K562 (cell line): Measurements from ENCODE around the gene UNKL. TPM values are rescaled to one million over a fixed set of nuclear protein-coding genes. Genes with fewer than 3 reads are reported as not detected.

Experiments used
- ATF7 ChIP-seq: fragments of 450-650 bp; IDR thresholded peaks from 2 replicates; pipeline ENCODE4 v1.7.1; 2014; ENCODE audit warnings: mild to moderate bottlenecking, moderate library complexity
- CEBPB ChIP-seq: fragments of 450-650 bp; IDR thresholded peaks from 2 replicates; pipeline ENCODE4 v1.6.1; 2016; ENCODE audit warnings: missing genetic modification characterization, missing compliant biosample characterization
- CXXC5 ChIP-seq: fragments of 250-450 bp; sonication (Bioruptor Pico); IDR thresholded peaks from 2 replicates; pipeline ENCODE4 v1.8.0; 2022; ENCODE audit warnings: inconsistent platforms, mild to moderate bottlenecking, moderate library complexity
- DPF2 ChIP-seq: fragments of 450-650 bp; IDR thresholded peaks from 2 replicates; pipeline ENCODE4 v1.6.1; 2016
- ESRRB ChIP-seq: fragments of 250-450 bp; sonication (Bioruptor Pico); IDR thresholded peaks from 2 replicates; pipeline ENCODE4 v1.5.0; 2020; ENCODE audit warnings: mild to moderate bottlenecking, moderate library complexity, borderline replicate concordance
- HDAC6 ChIP-seq: IDR thresholded peaks from 2 replicates; pipeline ENCODE4 v1.6.1; 2012; ENCODE audit warnings: low read depth, mild to moderate bottlenecking, control low read depth, inconsistent platforms, low read length, moderate library complexity
- HEY1 ChIP-seq: fragments of 250-450 bp; sonication (Bioruptor Pico); IDR thresholded peaks from 2 replicates; pipeline ENCODE4 v1.5.0; 2020; ENCODE audit warnings: mild to moderate bottlenecking, moderate library complexity, borderline replicate concordance
- NUFIP1 ChIP-seq: fragments of 450-650 bp; IDR thresholded peaks from 2 replicates; pipeline ENCODE4 v1.6.1; 2018; ENCODE audit not compliant: partially characterized antibody
- POLR2AphosphoS5 ChIP-seq: IDR thresholded peaks from 2 replicates; pipeline ENCODE4 v1.6.1; 2011; ENCODE audit warnings: mild to moderate bottlenecking, low read depth, low read length, moderate library complexity; ENCODE audit not compliant: control insufficient read depth, insufficient read depth
- POLR2B ChIP-seq: fragments of 450-650 bp; IDR thresholded peaks from 2 replicates; pipeline ENCODE4 v1.6.1; 2018; ENCODE audit warnings: low read depth; ENCODE audit not compliant: partially characterized antibody
- POU5F1 ChIP-seq: fragments of 150-350 bp; IDR thresholded peaks from 2 replicates; pipeline ENCODE4 v1.6.1; 2014; ENCODE audit warnings: borderline replicate concordance, low read length, low read depth, mild to moderate bottlenecking; ENCODE audit not compliant: partially characterized antibody
- SAFB2 ChIP-seq: fragments of 200-400 bp; formaldehyde crosslinking; IDR thresholded peaks from 2 replicates; pipeline ENCODE4 v1.6.1; 2018; ENCODE audit warnings: borderline replicate concordance, low read length, low read depth, moderate library complexity; ENCODE audit not compliant: severe bottlenecking
- SMARCA5 ChIP-seq: fragments of 450-650 bp; IDR thresholded peaks from 2 replicates; pipeline ENCODE4 v1.6.1; 2016
- SMARCE1 ChIP-seq: fragments of 450-650 bp; IDR thresholded peaks from 2 replicates; pipeline ENCODE4 v1.7.1; 2016; ENCODE audit warnings: mild to moderate bottlenecking
- SREBF2 ChIP-seq: sonication (generic); formaldehyde crosslinking; IDR thresholded peaks from 2 replicates; pipeline ENCODE4 v1.4.0; 2020; ENCODE audit warnings: mild to moderate bottlenecking, missing genetic modification reagents
- STAT5A ChIP-seq: IDR thresholded peaks from 2 replicates; pipeline ENCODE4 v1.6.1; 2012; ENCODE audit warnings: low read length, inconsistent platforms, borderline replicate concordance
- ZBTB1 ChIP-seq: sonication (generic); formaldehyde crosslinking; IDR thresholded peaks from 2 replicates; pipeline ENCODE4 v1.8.1; 2023; ENCODE audit warnings: missing genetic modification reagents, low read depth, mild to moderate bottlenecking, borderline replicate concordance
- ZNF121 ChIP-seq: sonication (generic); formaldehyde crosslinking; conservative IDR thresholded peaks from 2 replicates; pipeline ENCODE4 v1.8.0; 2022; ENCODE audit warnings: missing genetic modification reagents
- ZNF347 ChIP-seq: fragments of 450-650 bp; formaldehyde crosslinking; IDR thresholded peaks from 2 replicates; pipeline ENCODE4 v1.4.0; 2020; ENCODE audit warnings: low read depth, mild to moderate bottlenecking, moderate library complexity
- ZNF384 ChIP-seq: IDR thresholded peaks from 2 replicates; pipeline ENCODE4 v1.6.1; 2012; ENCODE audit warnings: low read depth, low read length, improper control_type of control experiment
- ZNF511 ChIP-seq: sonication (generic); formaldehyde crosslinking; IDR thresholded peaks from 2 replicates; pipeline ENCODE4 v1.8.0; 2022; ENCODE audit warnings: mild to moderate bottlenecking, missing genetic modification reagents
- polyA plus RNA-seq, 8 experiments: library from polyadenylated mRNA; depleted of rRNA in 4 of 8; stranded (reverse) in 5 of 8; unstranded in 3 of 8; fragments of >200 nt; fragmentation: Nextera tagmentation in 2 of 8; fragmentation: Illumina TruSeq in 1 of 8; extraction: Ambion mirVana in 2 of 8; extraction: Trizol in 1 of 8; gene quantifications; 2 replicates each; pipeline versions ENCODE4 v1.2.1 to v1.2.3, GENCODE V29; 2011 to 2014; ENCODE audit warnings: inconsistent platforms in 1 of 8, missing spikeins in 1 of 8
- total RNA-seq, 7 experiments: library from RNA; depleted of rRNA in 6 of 7; stranded (reverse); fragments of >200 nt in 6 of 7; fragmentation: Illumina TruSeq in 2 of 7; extraction: Trizol in 2 of 7; gene quantifications; 2 replicates each; pipeline versions ENCODE4 v1.2.1 to v1.2.3, GENCODE V29; 2011 to 2021; ENCODE audit warnings: low replicate concordance in 1 of 7
- TF ChIP-seq, protein P1 (sequence below): sonication (generic); formaldehyde crosslinking; IDR thresholded peaks from 2 replicates; pipeline ENCODE4 v1.8.1; 2023; ENCODE audit warnings: mild to moderate bottlenecking, missing genetic modification reagents
- TF ChIP-seq, protein P2 (sequence below): sonication (generic); formaldehyde crosslinking; IDR thresholded peaks from 2 replicates; pipeline ENCODE4 v1.4.0; 2020; ENCODE audit warnings: mild to moderate bottlenecking, missing genetic modification reagents
- TF ChIP-seq, protein P3 (sequence below), 2 experiments: fragments of 200-800 bp in 1 of 2; sonication (Bioruptor generic) in 1 of 2; sonication (generic) in 1 of 2; formaldehyde crosslinking in 1 of 2; IDR thresholded peaks in 1 of 2; conservative IDR thresholded peaks in 1 of 2; 2 replicates each; pipeline versions ENCODE4 v1.5.0 to v1.6.1; 2016 to 2020; ENCODE audit warnings: missing compliant biosample characterization in 1 of 2, missing genetic modification characterization in 1 of 2, missing genetic modification reagents in 1 of 2

The UNKL gene
- total and polyA plus RNA-seq, 9 of the 15 experiments (the other 6 are each of a cell fraction or from before 2014, with no cell fraction given), result 0.37 to 30.2 (median 5.1) TPM

DNA sequence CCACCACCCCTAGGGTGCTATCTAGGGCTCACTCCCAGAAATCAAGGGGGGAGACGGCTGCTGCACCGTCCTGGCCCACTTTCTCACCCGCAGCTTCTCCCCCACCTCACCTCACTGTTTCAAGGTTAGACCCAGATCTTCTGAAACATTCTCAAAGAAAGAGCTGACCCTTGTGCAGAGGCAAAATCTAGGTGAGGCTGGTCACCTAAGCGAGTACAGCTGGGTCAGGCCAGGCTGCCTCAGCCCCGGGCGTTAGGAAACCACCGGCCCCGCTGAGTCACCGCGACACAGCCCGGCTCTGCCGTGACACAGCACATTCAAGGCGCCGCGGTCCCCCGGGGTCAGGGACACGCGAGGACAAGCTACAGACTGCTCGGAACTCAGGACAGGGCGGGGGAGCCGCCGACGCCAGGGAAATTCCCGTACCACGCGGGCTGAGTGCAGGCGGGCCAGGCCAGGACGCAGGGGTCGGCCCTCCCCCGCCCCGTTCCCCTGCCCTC, 35.6 kb downstream of the UNKL start (continued):
- TF ChIP-seq ZNF121 (CRISPR knock-in tag), result no peak
- peak; percentile 85 for TF ChIP-seq SMARCE1
- TF ChIP-seq ESRRB (CRISPR knock-in tag), result no peak
- no peak for TF ChIP-seq SAFB2
- TF ChIP-seq HDAC6, result no peak
- 0 out of 2 replicates have a peak, but pooled peaks have one; percentile 60 for TF ChIP-seq CXXC5
- TF ChIP-seq NUFIP1, result no peak
- no peak for TF ChIP-seq ZNF347 (CRISPR knock-in tag)
- 0 out of 2 replicates have a peak, but pooled peaks have one; percentile 55 for TF ChIP-seq SREBF2 (CRISPR knock-in tag)
- TF ChIP-seq ZNF511 (CRISPR knock-in tag), result no peak
- no peak for TF ChIP-seq STAT5A
- TF ChIP-seq, protein P1, sequence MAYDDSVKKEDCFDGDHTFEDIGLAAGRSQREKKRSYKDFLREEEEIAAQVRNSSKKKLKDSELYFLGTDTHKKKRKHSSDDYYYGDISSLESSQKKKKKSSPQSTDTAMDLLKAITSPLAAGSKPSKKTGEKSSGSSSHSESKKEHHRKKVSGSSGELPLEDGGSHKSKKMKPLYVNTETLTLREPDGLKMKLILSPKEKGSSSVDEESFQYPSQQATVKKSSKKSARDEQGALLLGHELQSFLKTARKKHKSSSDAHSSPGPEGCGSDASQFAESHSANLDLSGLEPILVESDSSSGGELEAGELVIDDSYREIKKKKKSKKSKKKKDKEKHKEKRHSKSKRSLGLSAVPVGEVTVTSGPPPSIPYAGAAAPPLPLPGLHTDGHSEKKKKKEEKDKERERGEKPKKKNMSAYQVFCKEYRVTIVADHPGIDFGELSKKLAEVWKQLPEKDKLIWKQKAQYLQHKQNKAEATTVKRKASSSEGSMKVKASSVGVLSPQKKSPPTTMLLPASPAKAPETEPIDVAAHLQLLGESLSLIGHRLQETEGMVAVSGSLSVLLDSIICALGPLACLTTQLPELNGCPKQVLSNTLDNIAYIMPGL (CRISPR knock-in tag), result no peak; the same call in 1 of the 2 replicates
- peak; percentile 62; the same call in 1 of the 2 replicates for TF ChIP-seq ATF7
- TF ChIP-seq, protein P2, sequence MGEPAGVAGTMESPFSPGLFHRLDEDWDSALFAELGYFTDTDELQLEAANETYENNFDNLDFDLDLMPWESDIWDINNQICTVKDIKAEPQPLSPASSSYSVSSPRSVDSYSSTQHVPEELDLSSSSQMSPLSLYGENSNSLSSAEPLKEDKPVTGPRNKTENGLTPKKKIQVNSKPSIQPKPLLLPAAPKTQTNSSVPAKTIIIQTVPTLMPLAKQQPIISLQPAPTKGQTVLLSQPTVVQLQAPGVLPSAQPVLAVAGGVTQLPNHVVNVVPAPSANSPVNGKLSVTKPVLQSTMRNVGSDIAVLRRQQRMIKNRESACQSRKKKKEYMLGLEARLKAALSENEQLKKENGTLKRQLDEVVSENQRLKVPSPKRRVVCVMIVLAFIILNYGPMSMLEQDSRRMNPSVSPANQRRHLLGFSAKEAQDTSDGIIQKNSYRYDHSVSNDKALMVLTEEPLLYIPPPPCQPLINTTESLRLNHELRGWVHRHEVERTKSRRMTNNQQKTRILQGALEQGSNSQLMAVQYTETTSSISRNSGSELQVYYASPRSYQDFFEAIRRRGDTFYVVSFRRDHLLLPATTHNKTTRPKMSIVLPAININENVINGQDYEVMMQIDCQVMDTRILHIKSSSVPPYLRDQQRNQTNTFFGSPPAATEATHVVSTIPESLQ (CRISPR knock-in tag), result no peak
- TF ChIP-seq ZNF384, result 0 out of 2 replicates have a peak, but pooled peaks have one; percentile 10
- TF ChIP-seq, protein P3, sequence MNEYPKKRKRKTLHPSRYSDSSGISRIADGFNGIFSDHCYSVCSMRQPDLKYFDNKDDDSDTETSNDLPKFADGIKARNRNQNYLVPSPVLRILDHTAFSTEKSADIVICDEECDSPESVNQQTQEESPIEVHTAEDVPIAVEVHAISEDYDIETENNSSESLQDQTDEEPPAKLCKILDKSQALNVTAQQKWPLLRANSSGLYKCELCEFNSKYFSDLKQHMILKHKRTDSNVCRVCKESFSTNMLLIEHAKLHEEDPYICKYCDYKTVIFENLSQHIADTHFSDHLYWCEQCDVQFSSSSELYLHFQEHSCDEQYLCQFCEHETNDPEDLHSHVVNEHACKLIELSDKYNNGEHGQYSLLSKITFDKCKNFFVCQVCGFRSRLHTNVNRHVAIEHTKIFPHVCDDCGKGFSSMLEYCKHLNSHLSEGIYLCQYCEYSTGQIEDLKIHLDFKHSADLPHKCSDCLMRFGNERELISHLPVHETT (CRISPR knock-in tag; conservative IDR thresholded peaks at IDR 0.05 in 1 of 2, IDR thresholded peaks at IDR 0.05 in 1 of 2), result peak in 1 of 2 experiments; percentile 50; a peak in 1 of 4 replicates
- TF ChIP-seq HEY1 (CRISPR knock-in tag), result no peak
- TF ChIP-seq POLR2B, result peak; percentile 54
- TF ChIP-seq POU5F1, result no peak
- no peak for TF ChIP-seq POLR2AphosphoS5
- TF ChIP-seq DPF2, result peak; percentile 91
- TF ChIP-seq CEBPB (tag), result peak; percentile 78
- peak; percentile 71; the same call in 1 of the 2 replicates for TF ChIP-seq ZBTB1 (CRISPR knock-in tag)
- no peak for TF ChIP-seq SMARCA5
